Thyroid gland (tissue), 4 donors: ENCODE data around the gene SEPTIN8. TPM values are rescaled to one million over a fixed set of nuclear protein-coding genes. Genes with fewer than 3 reads are reported as not detected.

Experiments
- DNase-seq, 2 donors: peaks; one replicate each; pipeline ENCODE4 v3.0.0-alpha.2; 2019
- H3K27ac ChIP-seq, 3 donors: fragments of 200-600 bp; sonication (generic); 1 replicate in 2 of 3; 2 replicates in 1 of 3; pipeline ENCODE4 v1.5.1; 2016 to 2019; ENCODE audit warnings: mild to moderate bottlenecking in 1 of 3, moderate library complexity in 1 of 3
- H3K27me3 ChIP-seq: fragments of 200-600 bp; sonication (generic); one replicate; pipeline ENCODE4 v1.5.1; 2019
- H3K36me3 ChIP-seq, 2 donors: fragments of 200-600 bp; sonication (generic); one replicate each; pipeline ENCODE4 v1.5.1; 2016 to 2019
- H3K4me1 ChIP-seq, 2 donors: fragments of 200-600 bp; sonication (generic); one replicate each; pipeline ENCODE4 v1.5.1; 2017 to 2019
- H3K4me3 ChIP-seq, 3 donors: fragments of 200-600 bp; sonication (generic); replicated peaks in 1 of 3; 1 replicate in 2 of 3; 2 replicates in 1 of 3; pipeline ENCODE4 v1.5.1; 2016; ENCODE audit warnings: mild to moderate bottlenecking in 1 of 3
- H3K9me3 ChIP-seq: fragments of 200-600 bp; sonication (generic); one replicate; pipeline ENCODE4 v1.5.1; 2017
- CTCF ChIP-seq, 6 experiments: fragments of 200-600 bp in 3 of 6; fragments of 450-650 bp in 3 of 6; sonication (generic) in 3 of 6; IDR thresholded peaks; one replicate each; pipeline ENCODE4 v1.5.1; 2016 to 2019; ENCODE audit warnings: antibody characterized with exemption in 6 of 6, mild to moderate bottlenecking in 2 of 6, inconsistent platforms in 1 of 6, moderate library complexity in 1 of 6
- POLR2A ChIP-seq, 2 donors: fragments of 450-650 bp; IDR thresholded peaks; one replicate each; pipeline ENCODE4 v1.6.1; 2017; ENCODE audit warnings: antibody characterized with exemption in 2 of 2, mild to moderate bottlenecking in 2 of 2, moderate library complexity in 1 of 2
- WGBS, 2 donors: methylation state at CpG; one replicate each; pipeline ENCODE4 v1.1.5; 2017; 5-methylcytosine and 5-hydroxymethylcytosine counted together
- intact Hi-C: fragments of 100-400 bp; cut with DNase I; formaldehyde crosslinking; loops from one replicate; pipeline ENCODE4 v1.15.1; 2023
- total RNA-seq, 4 donors: library from RNA; depleted of rRNA; stranded (reverse); fragments of >200 nt; gene quantifications; one replicate each; pipeline ENCODE4 v1.2.3, GENCODE V29; 2016

The SEPTIN8 gene
- total RNA-seq, 4 donors from 2014 or later: 41.9 to 57.7 (median 46.7) TPM

DNA sequence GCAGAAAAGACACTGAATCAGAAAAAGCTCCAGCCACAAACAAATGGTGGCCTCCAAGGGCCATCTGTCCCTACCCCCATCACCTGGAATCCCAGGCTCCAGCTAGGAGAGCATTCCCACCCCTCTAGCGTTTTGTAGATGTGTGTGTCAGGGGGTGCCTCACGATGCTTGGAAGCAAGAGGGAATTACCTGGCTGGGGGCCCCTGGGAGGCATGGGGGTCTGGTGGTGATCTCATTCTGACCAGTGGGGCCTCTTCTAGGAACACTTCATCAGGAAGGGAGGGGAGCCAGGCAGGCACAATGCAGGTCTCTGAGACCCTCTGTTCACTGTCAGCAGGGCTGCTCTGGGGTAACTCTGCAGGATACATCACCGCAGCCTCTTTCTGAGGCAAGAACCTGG lies 47.4 kb upstream of the SEPTIN8 start:
- Histone ChIP-seq H3K36me3 (no peaks in the 10 kb centered on the region), H3K4me1 (peaks cover 9 to 19% of the 10 kb centered on the region in 2 donors), H3K9me3 (no peaks in the 10 kb centered on the region), H3K4me3 (no peak overlapping the region), H3K27me3 (no peaks in the 10 kb centered on the region), H3K27ac (no peak overlapping the region)
- intact Hi-C loops: loop anchor here (10.0 kb wide), 3 partner anchors 80 to 440 kb away; partner anchors contain the start of gene CCNI2
- no peak for TF ChIP-seq POLR2A (IDR thresholded peaks at IDR 0.05)
- TF ChIP-seq CTCF (IDR thresholded peaks at IDR 0.05): no peak
- no peak for DNase-seq
- WGBS, 2 donors: 93 to 94% methylated on average over 3 of the region's 3 CpGs

GRCh38 chr5:132823481-132824050 lies 46.5 kb upstream of the SEPTIN8 start:
- no peak overlapping the region for H3K27ac ChIP-seq
- TF ChIP-seq POLR2A (IDR thresholded peaks at IDR 0.05): no peak
- no peak for TF ChIP-seq CTCF (IDR thresholded peaks at IDR 0.05)
- DNase-seq: no peak
- no peaks in the 10 kb centered on the region for H3K9me3 ChIP-seq
- 79 to 90% methylated on average over 3 to 7 of the region's 7 CpGs for WGBS, 2 donors
- no peaks in the 10 kb centered on the region for H3K36me3 ChIP-seq
- H3K4me1 ChIP-seq: peaks cover 3 to 12% of the 10 kb centered on the region in 2 donors
- no peaks in the 10 kb centered on the region for H3K27me3 ChIP-seq
- intact Hi-C loops: loop anchor here (10.0 kb wide), 3 partner anchors 79 to 439 kb away; partner anchors contain the start of gene CCNI2
- no peak overlapping the region for H3K4me3 ChIP-seq

GRCh38 chr5:132822650-132823480 lies 45.8 kb upstream of the SEPTIN8 start:
- Histone ChIP-seq H3K9me3 (no peaks in the 10 kb centered on the region), H3K4me3 (no peak overlapping the region), H3K4me1 (peaks cover 3 to 12% of the 10 kb centered on the region in 2 donors), H3K27me3 (no peaks in the 10 kb centered on the region), H3K36me3 (no peaks in the 10 kb centered on the region), H3K27ac (no peak overlapping the region)
- TF ChIP-seq POLR2A (IDR thresholded peaks at IDR 0.05): peak in 1 of 2 donors; percentile 8
- TF ChIP-seq CTCF (IDR thresholded peaks at IDR 0.05): peak in 1 of 6 experiments; percentile 3
- 54 to 56% methylated on average over 15 to 25 of the region's 68 CpGs for WGBS, 2 donors
- peak; percentile 61 to 67 for DNase-seq
- intact Hi-C loops: loop anchor here (10.0 kb wide), 3 partner anchors 78 to 438 kb away; partner anchors contain the start of gene CCNI2

- no peak overlapping the region for H3K27ac ChIP-seq
- TF ChIP-seq CTCF (IDR thresholded peaks at IDR 0.05) (no peak), POLR2A (IDR thresholded peaks at IDR 0.05) (no peak)
- no peaks in the 10 kb centered on the region for H3K27me3 ChIP-seq
- intact Hi-C loops: loop anchor here (10.0 kb wide), 3 partner anchors 77 to 437 kb away; partner anchors contain the start of gene CCNI2
- WGBS, 2 donors: 25 to 64% methylated on average over 1 of the region's 1 CpG
- H3K9me3 ChIP-seq: no peaks in the 10 kb centered on the region
- H3K36me3 ChIP-seq: no peaks in the 10 kb centered on the region
- no peak overlapping the region for H3K4me3 ChIP-seq
- H3K4me1 ChIP-seq: peaks cover 3 to 12% of the 10 kb centered on the region in 2 donors
- DNase-seq: peak; percentile 74 to 75
Observed at GRCh38 chr5:132821791-132822190, 44.8 kb upstream of the SEPTIN8 start.
